Gastrocnemius medialis (tissue), 4 donors: ENCODE measurements around the gene PTPRE.

Experiments
- POLR2A ChIP-seq, 2 donors: fragments of 450-650 bp; IDR thresholded peaks; one replicate each; pipeline ENCODE4 v1.6.1; 2017; ENCODE audit warnings: antibody characterized with exemption in 2 of 2, mild to moderate bottlenecking in 2 of 2, moderate library complexity in 2 of 2
- TF ChIP-seq, protein P1 (sequence below), 5 experiments: fragments of 450-650 bp in 3 of 5; fragments of 200-600 bp in 2 of 5; sonication (generic) in 2 of 5; IDR thresholded peaks in 4 of 5; conservative IDR thresholded peaks in 1 of 5; 1 replicate in 4 of 5; 2 replicates in 1 of 5; pipeline ENCODE4 v1.5.1; 2016 to 2019; ENCODE audit warnings: antibody characterized with exemption in 5 of 5, mild to moderate bottlenecking in 3 of 5, moderate library complexity in 3 of 5

DNA sequence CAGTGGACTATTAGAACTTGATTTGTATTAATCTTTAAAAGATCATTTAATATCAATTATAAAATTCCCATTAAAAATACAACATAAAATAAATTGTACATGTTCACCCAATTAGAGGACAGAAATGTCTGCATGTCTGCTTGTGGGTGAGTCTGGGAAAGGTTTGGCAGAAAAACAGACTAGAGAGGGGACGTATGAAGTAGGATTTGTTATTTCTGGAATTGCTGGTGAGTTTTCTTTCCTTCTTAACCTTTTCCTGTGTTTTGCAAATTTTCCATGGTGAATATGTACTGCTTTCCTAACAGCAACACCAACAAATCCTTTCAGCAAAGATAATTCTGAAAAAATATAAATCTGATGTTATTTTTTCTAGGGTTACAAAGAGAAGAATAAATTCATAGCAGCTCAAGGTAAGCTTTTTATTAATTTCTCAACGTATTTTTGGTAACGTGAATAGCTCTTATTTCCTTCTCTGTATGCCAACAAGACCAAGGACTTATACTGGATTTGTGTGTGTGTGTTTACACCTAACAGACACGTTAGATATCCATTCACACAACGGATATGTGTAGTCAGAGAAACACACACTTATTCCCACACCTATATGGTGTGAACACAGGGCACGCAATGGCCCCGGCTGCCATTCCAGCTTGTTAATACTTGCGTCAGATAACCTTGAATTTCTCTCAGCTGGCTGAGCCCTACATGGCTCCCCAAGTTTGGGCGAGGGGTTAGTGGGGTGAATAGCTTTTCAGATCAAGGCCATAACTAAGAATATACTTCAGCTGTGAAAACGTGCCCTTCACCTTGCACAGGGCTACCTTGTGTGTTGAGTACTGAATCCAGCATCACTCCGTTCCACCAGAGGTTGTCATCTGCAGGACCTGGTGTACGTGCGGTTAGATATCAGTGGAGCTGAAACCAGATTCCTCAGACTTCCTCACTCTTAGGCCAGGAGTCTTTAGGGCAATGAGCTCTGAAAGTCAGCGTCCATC, 154.7 kb downstream of the PTPRE start:
- TF ChIP-seq, protein P1, sequence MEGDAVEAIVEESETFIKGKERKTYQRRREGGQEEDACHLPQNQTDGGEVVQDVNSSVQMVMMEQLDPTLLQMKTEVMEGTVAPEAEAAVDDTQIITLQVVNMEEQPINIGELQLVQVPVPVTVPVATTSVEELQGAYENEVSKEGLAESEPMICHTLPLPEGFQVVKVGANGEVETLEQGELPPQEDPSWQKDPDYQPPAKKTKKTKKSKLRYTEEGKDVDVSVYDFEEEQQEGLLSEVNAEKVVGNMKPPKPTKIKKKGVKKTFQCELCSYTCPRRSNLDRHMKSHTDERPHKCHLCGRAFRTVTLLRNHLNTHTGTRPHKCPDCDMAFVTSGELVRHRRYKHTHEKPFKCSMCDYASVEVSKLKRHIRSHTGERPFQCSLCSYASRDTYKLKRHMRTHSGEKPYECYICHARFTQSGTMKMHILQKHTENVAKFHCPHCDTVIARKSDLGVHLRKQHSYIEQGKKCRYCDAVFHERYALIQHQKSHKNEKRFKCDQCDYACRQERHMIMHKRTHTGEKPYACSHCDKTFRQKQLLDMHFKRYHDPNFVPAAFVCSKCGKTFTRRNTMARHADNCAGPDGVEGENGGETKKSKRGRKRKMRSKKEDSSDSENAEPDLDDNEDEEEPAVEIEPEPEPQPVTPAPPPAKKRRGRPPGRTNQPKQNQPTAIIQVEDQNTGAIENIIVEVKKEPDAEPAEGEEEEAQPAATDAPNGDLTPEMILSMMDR (IDR thresholded peaks at IDR 0.05 in 4 of 5, conservative IDR thresholded peaks at IDR 0.05 in 1 of 5): no peak
- TF ChIP-seq POLR2A (IDR thresholded peaks at IDR 0.05): no peak
